Stimulated activated CD8-positive, alpha-beta memory T cell treated with anti-CD3 and anti-CD28 coated beads, Interleukin-7, amount 100 ng/mL, for 4 hours (primary cell): ENCODE data around the gene FAM72C.
"Not testable (repeated sequence)": the region's sequence is repeated elsewhere in the genome, so short reads cannot be mapped to it uniquely, and the experiment has no call there.

Source experiments
- DNase-seq, 2 donors: peaks; one replicate each; pipeline ENCODE4 v3.0.0-alpha.2; 2020; ENCODE audit warnings: low read depth in 2 of 2

FAM72C gene

DNA sequence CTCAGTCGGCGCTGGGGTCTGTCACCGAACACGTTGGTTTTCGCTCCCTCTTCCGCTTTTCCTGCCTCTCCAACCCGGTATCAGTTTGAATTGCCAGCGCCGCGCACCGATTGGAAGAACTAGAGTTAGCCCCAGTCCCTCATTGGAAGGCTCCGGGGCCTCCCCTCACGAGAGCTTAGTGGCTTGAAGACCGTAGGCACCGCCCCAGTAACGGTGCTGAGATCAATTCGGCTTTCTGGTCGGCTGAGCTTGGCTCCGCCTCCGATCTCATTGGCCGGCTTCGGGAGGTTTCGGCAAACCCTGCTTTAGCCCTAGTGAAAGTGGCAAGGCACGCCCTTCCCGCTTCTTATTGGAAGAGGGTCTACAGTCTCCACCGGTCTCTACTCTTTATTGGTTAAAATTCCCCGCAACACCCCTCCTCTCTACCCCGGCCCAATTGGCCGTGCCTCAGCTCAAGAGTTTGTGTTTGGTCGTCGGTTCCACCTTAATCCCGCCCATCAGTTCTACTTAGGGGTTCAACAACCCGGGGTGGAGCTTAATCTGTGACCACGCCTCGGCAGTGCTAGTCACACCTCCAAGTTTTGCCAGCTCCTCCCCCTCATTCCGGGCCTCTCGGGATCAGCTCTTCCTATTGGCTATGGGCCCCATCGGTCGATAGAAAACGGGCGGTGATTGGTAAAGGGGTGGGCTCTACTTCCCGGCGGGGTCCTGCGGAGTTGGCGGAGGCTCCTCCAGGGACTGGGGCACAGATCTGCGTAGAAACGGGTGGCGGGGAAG, at the start of gene FAM72C:
TSS of gene FAM72C (minus strand) at position 63 of the 777 bp plus-strand sequence. CDS start 845 bp downstream, outside the sequence.
- DNase-seq, result not testable (repeated sequence)

DNA sequence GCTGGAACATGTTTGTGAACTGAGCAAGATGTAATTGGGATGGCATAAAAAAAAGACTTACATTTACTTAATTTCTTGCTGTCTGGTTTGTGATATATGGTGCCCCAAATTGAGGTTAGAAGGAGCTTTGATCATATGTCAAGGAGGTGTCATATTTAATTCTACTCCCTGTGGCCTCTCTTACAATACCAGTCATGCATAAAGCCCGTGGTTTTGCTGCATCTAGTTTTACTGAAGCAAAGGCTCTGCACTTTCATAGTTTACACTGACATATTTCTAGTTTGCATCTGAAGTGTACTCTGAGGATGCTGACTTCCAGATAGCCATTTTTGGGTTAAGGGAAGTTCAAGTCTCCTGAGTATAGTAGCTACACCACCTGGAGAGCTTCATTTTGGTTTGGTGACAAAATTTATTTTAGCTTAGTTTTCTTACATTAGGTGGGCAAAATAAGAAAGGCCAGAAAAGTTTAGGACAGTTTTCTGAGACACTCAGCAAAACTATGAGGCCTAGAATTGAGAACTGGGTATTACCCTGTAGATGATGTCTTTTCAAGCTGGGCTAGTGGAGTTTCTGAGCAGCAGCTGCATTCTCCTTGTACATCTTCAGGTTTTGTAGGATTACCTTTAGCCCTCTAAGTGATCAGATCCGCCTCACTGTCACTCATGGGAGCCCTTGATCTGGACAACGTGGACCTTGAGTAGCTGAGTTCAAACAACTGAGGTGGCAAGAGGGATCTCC, 48.4 kb upstream of the FAM72C start:
- not testable (repeated sequence) for DNase-seq

DNA sequence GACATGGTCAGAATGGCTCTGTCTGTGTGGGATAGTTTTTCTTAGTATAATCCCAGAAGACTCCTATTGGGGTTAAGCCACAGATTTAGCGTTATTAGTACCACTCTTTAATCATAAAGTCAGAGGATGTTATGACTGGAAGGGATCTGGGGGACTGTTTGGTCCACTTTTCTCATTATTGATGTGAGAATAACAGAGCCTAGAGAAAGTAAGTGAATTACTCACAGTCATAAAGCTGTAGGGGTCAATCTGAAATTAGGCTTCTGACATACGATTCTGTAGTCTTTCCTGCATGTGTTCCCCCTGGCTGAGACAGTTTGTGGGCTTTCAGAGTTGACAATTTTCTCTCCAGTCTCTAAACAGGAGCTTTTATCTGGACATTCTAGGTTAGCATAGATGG, 47.3 kb upstream of the FAM72C start:
- not testable (repeated sequence) for DNase-seq

DNA sequence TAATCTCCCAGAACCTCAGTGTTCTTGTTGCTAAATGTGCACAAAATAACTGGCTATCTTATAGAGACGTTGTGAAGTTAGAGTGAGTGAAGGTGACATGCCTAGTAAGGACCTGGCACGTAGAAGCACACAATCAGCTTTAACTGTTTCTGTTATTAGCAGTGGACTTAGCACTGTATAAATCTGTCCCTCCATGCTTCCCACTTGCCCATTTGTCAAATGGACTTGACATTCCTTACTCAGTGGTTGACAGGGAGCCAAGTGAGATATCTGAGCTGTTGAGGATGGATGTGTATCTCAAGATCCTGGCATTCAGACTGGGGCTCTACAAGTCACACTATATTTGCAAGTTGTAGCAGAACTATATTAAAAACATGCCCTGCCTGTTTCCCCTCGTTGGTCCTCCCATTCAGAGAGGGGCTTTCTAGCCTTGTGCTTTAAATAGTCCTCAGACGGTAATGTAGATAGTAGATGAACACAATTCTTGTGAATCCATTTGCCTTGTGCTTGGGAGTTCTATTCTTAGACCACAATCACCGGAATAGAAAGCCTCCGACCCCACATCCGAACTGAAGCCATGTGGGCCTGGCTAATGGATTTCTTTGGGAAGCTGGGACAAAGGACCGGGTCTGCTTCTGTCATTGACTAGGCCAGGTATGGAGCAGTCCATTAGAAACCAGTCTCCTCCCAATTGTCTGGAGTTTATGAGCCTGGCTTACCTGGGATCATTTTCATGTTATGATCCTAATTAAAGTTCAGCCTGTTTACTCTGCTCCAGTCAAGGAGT, 43.6 kb upstream of the FAM72C start:
- DNase-seq, result not testable (repeated sequence)

DNA sequence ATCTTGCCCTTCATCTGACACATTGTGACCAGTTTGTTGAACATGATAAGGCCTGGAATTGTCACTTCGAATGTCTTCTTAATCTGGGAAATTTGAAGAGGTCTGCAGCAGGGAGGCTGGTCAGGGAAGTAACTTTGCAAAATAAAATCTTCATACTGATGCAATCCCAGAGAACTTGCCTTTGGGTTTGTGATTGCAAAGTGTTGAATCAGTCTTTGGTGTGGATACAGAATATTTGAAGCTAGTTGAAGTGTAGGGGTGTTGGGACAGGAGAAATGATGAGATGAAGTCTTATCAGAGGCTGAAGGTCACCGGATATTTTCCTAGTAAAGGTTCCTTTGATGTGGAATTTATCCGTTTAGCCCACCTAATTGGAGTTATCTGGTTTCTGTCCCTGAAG, 42.7 kb upstream of the FAM72C start:
- DNase-seq, result not testable (repeated sequence)

DNA sequence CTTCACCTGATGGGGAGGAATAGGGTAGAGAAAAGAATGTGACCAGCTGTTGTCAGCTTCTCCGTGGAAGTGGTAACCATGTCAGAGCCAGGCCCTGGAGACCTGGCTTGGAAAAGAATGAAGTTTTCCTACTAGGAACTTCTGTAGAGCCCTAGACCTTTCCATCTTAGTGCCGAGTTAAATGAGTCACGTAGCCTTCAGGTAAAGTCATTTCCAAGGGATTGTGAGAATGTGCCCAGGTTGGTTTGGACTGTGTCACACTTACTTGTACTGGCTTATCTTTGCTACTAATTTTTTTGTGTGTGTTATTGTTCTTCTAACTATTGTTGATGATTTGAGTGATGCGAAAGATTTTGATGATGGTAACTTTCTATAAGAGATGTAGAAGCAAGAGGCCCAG, 42.3 kb upstream of the FAM72C start:
- not testable (repeated sequence) for DNase-seq

DNA sequence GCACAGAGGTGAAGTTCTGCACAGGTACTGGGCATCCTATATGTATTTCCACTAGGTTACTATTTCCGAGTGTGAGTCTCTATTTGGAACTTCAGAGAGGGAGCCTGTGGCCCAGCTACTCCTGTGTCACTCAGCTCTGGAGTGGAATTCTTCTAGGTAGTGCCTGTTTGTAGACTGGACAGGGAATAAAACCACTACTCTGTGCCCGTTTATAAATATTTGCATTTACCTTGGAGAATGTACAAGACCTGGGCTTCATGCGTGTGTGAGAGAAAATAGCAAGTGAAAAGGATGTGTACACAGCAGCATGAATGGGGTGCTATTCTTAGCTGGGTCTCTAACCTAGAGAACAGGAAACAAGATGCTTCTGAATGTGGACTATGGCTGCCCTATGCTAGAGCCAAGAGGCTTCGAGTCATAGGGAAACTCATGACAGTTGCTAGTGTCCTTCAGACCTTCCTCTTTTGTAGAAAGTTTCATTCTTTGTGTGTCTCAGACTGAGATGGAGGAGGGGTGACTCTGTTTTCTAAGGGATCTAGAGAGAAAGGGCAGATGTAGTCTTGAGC, 40.5 kb upstream of the FAM72C start:
- DNase-seq, result not testable (repeated sequence)

DNA sequence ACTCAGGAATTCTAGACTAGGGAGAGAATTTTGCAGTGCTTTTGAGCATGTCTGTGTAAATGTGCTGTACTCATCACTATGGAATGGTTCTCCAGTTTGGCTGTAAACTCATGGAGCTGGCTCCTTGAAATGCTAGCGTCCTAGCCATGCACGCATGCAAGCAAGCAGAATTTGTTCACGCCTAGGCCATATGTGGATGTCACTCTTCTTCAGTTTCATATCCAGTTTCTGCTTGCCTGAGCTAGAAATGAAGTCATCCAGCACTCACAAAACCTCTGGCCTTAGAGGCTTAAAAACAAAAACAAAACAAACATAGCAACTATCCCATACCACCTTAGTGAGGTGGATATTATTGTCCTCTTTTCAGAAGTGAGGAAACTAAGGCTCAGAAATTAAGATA, 37.6 kb upstream of the FAM72C start:
- DNase-seq, result not testable (repeated sequence)

DNA sequence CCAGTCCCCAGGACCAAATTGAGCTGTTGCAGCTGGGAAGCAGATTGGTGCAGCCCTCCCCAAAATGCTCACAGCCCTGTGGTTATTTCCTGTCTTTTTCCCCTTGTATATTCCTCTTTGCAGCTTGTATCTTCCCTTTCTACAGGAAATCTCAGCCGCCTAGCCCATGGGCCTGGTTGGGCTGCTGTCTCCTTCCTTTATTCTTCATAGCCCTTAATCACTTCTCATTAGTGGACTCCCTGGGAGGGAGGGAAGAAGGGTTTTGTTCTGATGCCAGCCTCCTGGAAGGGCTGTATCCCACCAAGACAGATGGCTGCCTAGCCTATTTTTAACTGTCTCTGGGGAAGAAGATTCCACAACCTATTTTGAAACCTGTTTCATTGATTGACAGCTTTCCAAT, 32.5 kb upstream of the FAM72C start:
- not testable (repeated sequence) for DNase-seq

DNA sequence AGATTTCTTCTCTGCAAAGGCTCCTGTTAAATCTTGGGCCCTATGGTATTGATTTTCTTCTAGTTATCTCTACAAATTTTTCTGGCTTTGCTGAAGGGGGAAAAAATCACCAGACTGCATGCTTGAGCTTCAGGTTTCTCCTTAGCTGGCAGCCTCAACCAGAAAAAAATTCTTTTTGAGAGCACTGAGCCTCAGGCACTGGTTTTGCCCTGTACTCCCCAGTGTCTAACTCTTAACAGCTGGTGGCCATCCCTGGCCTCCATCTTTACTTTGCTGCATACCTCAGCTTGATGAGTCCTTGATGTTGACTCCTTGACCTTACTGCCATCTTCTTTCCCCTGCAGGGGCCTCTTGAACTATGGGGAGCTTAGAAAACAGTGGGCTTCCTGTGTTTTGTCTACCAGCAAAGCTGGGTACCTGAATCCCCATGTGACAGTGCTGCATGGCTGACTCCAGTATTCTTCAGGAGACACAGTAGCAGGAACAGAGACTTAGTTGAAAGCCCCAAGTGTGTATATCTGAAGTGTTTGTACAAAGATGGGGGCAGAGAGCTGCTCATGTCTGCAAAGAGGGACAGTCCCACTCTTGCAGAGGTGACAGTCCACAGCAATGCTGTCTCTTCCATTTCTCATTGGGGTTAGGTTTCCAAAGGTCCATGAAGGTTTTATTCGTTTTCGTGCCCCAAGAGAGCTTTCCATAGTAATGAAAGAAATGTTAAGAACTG, 31.7 kb upstream of the FAM72C start:
- not testable (repeated sequence) for DNase-seq

DNA sequence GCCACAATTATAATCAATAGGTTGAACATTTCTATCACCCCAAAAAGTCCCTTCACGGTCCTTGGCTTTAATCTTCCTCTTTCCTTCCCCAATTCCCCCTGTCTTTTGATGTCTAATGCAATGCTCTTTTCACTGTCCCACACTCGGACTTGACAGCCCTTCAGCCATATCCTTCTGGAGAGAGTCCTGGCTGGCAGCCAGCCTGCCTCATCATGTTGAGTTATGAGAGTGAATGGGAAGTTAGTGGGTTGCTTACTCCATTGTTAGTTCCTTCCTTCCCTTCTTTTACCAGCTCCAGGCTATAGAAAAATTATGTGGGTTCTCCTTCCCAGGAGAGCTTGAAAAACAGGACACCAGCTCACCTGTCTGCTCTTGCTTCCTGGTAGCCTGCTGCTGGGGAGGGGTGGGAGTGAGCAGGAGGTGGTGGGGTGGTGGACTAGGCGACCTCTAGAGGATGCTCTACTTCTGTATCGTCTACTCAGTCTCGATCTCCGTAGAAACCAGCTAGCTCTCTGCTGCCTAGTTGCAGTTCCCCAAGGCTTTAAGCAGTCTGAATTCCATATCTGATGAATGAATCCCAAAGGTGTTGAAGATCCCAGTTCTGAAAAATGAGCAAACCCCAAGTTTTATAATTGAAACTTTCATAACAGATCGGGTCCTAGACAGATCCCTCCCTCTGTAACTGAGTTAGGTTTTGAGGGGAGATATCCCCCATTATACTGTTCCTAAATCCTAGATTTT, 30.5 kb upstream of the FAM72C start:
- not testable (repeated sequence) for DNase-seq

DNA sequence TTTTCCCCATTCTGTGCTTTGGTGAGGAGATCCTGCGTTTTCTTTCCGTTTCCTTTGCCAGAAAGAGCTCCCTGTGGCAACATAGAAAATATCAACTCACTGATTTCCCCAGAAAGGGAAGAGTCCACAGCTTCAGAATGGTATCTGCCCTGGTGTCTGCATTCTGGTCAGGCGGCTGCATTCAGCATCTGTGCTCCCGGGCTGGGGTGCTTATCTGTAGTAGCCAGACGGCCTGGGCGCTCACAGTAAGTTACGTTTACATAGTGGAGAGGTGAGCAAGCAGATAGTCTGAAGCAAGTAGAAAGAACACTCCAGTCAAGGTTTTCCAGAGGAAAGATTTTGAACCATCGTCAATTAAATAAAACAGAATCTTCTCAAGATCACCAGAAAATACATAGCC, 29.3 kb upstream of the FAM72C start:
- DNase-seq, result not testable (repeated sequence)

DNA sequence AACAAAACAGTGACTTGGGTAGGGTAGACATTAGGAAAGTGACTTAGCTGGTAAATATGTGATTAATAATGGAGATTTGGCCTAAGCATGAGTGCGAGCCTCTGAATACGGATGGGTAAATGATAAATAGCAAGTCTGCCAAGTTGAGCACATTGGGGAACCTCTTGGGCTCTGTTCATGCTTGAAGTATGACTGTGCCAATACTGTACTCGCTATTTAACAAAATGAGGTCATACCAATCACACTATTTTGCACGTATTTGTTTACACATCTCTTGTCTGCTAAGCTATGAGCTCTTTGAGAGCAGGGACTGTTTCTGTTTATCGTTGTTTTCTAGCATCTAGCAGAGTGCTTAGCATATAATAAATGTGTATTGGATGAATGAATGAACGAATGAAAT, 24.2 kb upstream of the FAM72C start:
- DNase-seq, result not testable (repeated sequence)

DNA sequence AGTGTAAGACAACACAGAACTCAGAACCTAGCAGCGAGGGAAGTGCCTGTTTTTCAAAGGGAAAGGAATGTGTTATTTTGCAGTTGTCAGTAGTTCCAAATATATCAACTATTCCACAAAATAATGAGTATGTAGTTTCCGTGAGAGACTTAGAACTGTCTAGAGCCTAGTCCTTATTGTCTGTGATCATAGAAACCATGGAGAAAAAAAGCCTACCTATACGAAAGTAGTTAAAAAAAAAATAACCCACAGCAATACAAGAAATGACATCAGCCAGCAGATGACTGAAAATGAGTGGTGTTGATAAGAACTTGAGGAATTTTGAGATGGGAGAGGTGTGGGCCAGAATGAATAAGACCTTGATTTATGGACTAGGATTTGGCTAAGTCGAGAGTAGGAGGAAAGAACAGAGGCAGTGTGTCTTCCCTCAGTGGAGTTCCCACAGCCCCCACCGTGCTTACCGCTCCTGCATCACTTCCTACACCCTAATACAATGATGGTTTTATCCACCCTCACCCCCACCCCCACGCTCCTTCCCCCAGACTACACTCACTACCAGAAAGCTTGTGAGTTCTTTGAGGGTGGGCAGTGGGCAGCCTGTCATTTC, 21.6 kb upstream of the FAM72C start:
- not testable (repeated sequence) for DNase-seq

DNA sequence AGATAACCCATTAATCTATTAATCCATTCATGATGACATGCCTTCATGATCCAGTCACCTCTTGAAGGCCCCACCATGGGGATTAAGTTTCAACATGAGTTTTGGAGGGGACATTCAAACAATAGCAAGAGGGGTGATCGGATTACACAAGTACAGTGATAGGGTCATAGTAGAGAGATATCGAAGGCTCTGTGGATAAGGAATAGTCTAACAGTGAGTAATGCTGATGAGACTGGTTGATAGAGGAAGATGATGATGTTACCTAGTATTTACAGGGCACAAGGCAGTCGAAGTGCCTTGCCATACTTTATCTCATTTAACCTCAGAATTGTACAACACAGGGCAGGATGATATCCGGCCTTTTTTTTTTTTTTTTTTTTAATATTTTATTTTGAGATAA, 18.9 kb upstream of the FAM72C start:
- not testable (repeated sequence) for DNase-seq

DNA sequence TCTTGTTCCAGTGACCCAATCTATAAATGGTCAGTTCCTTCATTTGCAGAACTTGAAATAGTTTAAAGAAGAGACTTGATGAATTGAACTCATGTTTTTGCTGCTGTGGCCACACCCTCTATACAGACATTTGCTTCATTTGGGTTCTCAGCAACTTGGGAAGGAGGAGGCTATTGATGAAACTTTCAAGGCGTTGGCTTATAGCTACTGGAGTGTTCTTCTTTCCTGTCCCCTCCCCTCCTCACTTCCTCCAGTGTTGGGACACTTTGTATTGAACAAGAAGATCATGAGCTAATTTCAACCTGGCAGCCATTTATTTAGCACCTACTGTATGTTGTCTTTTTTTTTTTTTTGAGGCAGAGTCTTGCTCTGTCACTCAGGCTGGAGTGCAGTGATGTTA, 17.9 kb upstream of the FAM72C start:
- DNase-seq, result not testable (repeated sequence)

DNA sequence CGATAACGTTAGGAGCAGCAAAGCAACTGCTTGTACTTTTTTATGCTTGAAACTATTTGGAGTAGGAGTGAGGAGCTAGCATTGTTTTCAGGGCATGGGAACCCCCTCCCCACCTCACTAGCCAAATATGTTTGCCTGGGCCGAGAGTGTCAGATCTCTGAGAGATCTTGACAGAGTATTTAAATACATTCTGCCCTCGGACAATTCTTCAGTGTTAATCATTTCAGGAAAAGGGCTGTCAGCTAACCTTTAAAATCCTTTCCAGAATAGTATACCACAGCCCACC, 17.6 kb upstream of the FAM72C start:
- not testable (repeated sequence) for DNase-seq

DNA sequence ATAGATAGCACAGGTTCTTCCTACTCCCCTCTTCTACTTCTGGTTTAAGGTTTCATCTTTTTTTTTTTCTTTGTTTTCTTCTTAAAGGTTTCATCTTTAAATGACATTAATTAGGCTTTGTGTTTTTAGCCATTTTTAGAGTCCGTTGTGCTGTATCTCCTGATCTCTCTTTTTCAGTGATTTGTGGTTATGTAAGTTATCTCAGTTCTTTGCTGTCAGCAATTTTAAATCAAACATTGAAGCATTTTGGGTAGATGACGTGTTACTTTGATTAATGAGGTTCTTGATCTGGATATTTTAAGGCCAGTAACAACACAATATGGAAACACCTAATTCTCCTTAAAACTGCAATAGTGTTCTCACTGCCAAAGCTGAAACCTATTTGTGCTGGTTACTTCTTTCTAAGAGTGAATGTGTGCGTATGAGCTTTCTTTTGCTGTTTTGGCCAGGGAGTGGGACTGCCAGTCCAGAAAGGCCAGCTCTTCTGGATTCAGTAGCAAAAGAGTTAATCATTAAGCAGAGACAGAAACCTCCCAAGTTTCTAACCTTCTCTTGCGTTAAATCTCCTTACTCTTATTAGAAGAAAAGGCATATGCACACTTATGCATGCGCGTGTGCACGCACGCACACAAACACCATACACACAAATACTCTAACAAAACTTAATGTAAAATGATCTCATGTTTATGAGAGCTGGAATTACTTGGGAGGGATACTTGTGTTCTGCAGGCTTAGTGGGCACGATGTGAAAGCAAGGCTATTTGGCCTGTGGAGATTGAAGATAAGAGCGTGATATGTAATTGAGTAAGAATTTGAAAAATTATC, 17.0 kb upstream of the FAM72C start:
- not testable (repeated sequence) for DNase-seq

DNA sequence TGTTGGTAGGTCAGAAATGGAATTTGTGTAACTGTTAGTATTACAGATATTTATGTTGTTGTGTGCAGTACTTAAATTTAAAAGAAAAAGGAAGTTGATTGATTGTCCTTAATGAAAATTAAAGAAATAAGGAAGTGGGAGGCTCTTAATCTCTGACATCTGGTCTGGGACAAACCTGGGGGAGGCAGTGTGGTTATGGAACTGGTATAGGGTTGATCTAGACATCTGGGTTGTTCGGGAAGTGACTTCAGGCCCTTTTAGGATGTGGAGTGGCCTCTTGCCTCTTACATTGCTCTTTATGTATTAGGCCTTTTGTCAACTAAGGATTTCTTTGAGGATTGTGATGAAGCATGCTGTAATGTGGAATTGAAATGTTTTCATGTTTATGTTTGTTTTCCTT, 16.1 kb upstream of the FAM72C start:
- DNase-seq, result not testable (repeated sequence)
